GM21723 (cell line): ENCODE data around the gene KISS1R.
"Not testable (repeated sequence)": the region's sequence is repeated elsewhere in the genome, so short reads cannot be mapped to it uniquely, and the experiment has no call there.

Source experiments
- ATAC-seq: cut with Tn5 transposase; IDR thresholded peaks from one replicate; pipeline ENCODE4 v1.9.1; 2021; ENCODE audit warnings: mild to moderate bottlenecking, moderate library complexity; ENCODE audit not compliant: unreplicated experiment

KISS1R gene

GRCh38 chr19:952049-952679 is 35.0 kb downstream of the KISS1R start:
- no peak for ATAC-seq

- no peak for ATAC-seq
These were observed 35.7 kb downstream of the KISS1R start for GRCh38 chr19:952680-953444.

- ATAC-seq, result no peak
These were observed 36.5 kb downstream of the KISS1R start for GRCh38 chr19:953445-954271.

GRCh38 chr19:954272-954671 is 37.1 kb downstream of the KISS1R start:
- ATAC-seq, result no peak

- peak; percentile 49 for ATAC-seq
These were observed 37.8 kb downstream of the KISS1R start for GRCh38 chr19:954672-955494.

- ATAC-seq, result no peak
These were observed 39.0 kb downstream of the KISS1R start for GRCh38 chr19:955803-956765.

- ATAC-seq, result no peak
These were observed 39.8 kb downstream of the KISS1R start for GRCh38 chr19:956766-957440.

GRCh38 chr19:957578-957977 is 40.4 kb downstream of the KISS1R start:
- not testable (repeated sequence) for ATAC-seq

- no peak for ATAC-seq
These were observed 42.1 kb downstream of the KISS1R start for GRCh38 chr19:958967-959855.

GRCh38 chr19:960020-960419 is 42.9 kb downstream of the KISS1R start:
- ATAC-seq, result no peak

GRCh38 chr19:960601-960938 is 43.4 kb downstream of the KISS1R start:
- ATAC-seq, result no peak

- ATAC-seq, result no peak
These were observed 44.9 kb downstream of the KISS1R start for GRCh38 chr19:961866-962620.

GRCh38 chr19:962683-963400 is 45.7 kb downstream of the KISS1R start:
- ATAC-seq, result no peak

GRCh38 chr19:963486-963951 is 46.4 kb downstream of the KISS1R start:
- ATAC-seq, result no peak

- ATAC-seq, result no peak
These were observed 47.0 kb downstream of the KISS1R start for GRCh38 chr19:964116-964520.

GRCh38 chr19:964761-965694 is 47.9 kb downstream of the KISS1R start:
- ATAC-seq, result no peak
